DMS53 treated with DMSO at 0.1 percent for 48 hours (cell line): ENCODE measurements around the gene GALNTL6.
A peak's percentile ranks its signal among the peaks of the same experiment; 100 is the strongest.

ENCODE experiments used
- DNase-seq: peaks from one replicate; lab custom pipeline; 2025; ENCODE audit not compliant: unreplicated experiment; lab: John Stamatoyannopoulos, UW

Gene GALNTL6

GRCh38 chr4:171812665-171813525 lies at the start of gene GALNTL6:
Gene GALNTL6, plus strand, starts transcription at chr4:171813404.
- peak; percentile 13 for DNase-seq

GRCh38 chr4:171765514-171765913 lies 47.7 kb upstream of the GALNTL6 start:
- no peak for DNase-seq

DNA sequence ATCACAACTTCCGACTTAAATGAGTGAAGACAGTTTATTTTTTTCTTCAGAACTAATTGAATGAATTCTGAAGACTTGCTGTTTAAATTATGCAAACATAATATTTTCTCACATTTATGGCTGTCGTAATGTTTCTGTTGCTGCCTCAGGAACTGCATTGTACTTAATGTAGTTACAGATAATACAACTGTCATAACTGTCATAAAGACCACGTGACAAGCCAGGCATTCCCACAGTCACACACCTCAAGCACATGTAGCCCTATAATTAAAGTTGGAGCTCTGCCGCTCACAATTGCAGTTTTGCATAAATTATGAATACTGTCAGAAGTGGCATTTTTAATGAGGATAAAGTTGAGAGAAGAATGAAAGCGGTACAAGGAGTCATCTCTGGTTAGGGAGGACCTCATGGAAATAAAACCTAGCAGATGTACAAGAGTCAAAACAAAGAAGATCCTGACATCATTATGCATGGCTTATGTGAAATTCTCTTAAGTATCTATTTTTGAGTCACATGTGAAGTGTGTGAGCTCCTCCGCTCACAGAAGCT lies 38.5 kb upstream of the GALNTL6 start:
- no peak for DNase-seq

GRCh38 chr4:171779301-171779700 lies 33.9 kb upstream of the GALNTL6 start:
- DNase-seq, result no peak

- DNase-seq, result no peak
Measured at GRCh38 chr4:171785388-171785787, 27.8 kb upstream of the GALNTL6 start.

DNA sequence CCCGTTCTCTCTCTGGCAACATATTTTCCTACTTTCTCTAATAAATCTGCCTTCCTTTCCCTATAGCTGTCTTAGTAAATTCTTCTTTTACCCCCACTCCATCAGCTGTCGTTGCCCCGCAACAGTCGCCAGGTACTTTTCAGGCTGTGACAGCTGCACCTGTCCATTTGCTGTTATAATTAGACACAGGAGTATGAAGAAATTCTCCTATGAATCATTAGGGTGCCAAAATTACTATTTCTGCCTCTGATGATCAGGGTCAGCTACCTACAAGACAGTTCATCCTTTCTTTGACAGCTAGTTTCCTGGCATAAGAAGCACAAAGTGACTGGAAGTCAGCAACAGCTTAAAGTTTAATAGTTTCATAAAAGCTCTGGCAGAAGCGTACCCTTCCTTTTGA lies 19.5 kb upstream of the GALNTL6 start:
- DNase-seq, result no peak

DNA sequence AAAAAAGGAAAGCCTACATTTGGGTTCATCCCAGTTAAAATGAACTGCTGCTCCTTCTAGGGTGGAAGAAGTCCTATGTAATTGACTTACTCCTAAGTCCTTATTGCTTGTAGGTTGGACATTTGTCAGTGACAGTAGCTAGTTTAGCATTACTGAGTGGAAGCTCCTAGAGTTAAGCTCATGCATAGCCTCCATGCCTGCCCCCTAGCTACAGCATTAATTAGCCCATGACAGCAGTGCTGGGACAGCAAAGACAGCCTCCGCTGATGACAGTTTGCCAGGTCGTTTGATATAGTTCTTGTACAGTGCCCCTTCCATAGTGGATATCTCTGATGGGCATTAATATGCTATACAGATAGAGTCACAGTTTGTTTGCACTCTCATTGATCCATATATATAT lies 18.7 kb upstream of the GALNTL6 start:
- no peak for DNase-seq

DNA sequence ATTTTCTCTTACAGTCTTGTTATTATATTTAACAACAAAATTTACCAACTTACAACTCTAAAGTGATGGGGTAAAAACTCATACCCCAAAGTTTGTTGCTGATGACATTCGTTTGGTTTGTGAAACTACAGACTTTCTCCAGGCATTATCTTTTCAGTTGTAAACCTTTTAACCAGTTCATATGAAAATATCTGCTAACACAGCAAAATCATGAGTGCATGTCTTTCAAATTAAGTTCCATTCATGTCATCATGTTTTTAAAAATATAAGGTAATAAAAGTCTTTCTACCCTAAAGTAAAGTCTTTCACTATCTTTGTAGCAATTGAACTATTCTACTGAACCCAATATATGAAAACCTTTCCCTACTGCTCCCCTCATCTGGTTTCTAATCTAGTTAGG lies 3.4 kb upstream of the GALNTL6 start:
- DNase-seq, result no peak

DNA sequence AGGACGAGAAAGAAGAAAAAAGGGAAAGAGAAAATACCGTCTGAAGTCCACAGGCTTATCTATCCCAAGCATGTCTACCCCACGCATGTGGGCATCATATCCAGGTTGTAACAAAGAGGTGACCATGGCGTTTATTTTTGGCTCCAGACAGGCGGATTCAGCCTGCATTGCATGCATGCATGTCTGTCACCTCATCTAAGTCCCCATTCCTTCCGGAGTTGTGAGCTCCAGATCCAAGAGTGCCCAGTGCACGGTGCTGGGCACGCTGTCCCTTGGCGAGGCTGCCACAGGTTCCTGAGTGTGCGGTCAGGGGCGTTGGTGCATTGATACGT lies 905 bp upstream of the GALNTL6 start:
- no peak for DNase-seq

GRCh38 chr4:171813526-171814250 lies 484 bp downstream of the GALNTL6 start:
- DNase-seq, result no peak

DNA sequence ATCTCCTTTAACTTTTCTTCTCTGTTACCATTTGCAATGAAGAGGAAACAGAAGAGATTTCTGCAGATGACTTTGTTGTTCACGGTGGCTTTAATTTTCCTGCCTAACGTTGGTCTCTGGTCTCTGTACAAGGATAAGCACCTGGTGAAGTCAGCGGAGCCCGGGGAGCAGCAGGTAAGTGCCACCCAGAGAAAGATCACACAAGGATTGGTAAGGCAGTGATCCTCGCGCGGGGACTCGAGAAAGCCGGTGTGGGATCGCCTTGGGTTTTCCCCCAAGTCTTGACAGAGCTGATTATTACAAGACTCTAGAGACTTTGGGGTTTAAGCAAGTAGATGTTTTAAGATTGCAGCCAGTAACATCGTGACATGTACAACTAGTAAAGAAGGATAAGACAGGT lies 1.3 kb downstream of the GALNTL6 start:
- DNase-seq, result no peak

GRCh38 chr4:171817026-171817425 lies 3.8 kb downstream of the GALNTL6 start:
- no peak for DNase-seq

GRCh38 chr4:171834640-171835039 lies 21.4 kb downstream of the GALNTL6 start:
- no peak for DNase-seq

- no peak for DNase-seq
Measured at GRCh38 chr4:171843456-171843855, 30.3 kb downstream of the GALNTL6 start.

- DNase-seq, result peak; percentile 56
Measured at GRCh38 chr4:171846232-171846631, 33.0 kb downstream of the GALNTL6 start.

DNA sequence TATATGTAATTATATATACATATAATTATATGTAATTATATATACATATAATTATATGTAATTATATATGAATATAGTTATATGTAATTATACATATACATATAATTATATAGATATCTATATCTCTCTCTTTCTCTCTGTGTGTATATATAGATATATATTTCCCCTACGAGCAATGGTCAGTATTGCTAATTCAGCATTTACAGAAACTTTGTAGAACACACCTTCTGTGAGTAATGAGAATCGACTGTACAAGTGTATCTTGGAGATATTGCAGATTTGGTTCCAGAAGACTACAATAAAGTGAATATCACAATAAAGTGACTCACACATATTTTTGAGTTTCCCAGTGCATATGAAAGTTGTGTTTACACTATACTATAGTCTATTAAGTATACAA lies 33.7 kb downstream of the GALNTL6 start:
- DNase-seq, result no peak

GRCh38 chr4:171847751-171848150 lies 34.5 kb downstream of the GALNTL6 start:
- DNase-seq, result no peak

GRCh38 chr4:171849686-171850222 lies 36.5 kb downstream of the GALNTL6 start:
- no peak for DNase-seq

GRCh38 chr4:171851295-171851694 lies 38.1 kb downstream of the GALNTL6 start:
- DNase-seq, result no peak

- no peak for DNase-seq
Measured at GRCh38 chr4:171857302-171858012, 44.3 kb downstream of the GALNTL6 start.

DNA sequence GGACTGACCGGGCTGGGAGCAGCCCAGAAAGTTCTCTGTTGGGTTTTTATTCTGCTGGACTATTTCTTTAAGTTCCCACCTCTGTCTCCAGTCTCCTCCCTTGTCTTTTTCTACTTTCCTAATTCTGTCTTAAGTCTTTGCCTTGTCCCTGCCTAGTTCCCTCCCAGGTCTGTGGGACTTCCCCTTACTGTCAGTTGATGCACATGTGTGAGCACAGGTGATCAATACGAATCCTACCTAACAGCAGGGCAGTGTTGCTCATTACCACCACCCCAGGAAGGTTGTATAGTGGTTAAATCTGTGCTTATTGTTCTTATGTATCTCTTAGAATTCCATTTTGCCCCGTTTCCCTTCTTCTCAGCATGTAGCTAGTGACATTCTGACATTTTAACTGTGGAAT lies 62.1 kb downstream of the GALNTL6 start:
- DNase-seq, result no peak
